IPS-18a (cell line): ENCODE measurements around the gene SLC35D2.
"Not testable (repeated sequence)": the region's sequence is repeated elsewhere in the genome, so short reads cannot be mapped to it uniquely, and the experiment has no call there.

Experiments
- H3K27ac ChIP-seq: one replicate; pipeline ENCODE4 v1.5.1; 2013; ENCODE audit warnings: low read length
- H3K27me3 ChIP-seq: one replicate; pipeline ENCODE4 v1.6.1; 2013; ENCODE audit warnings: mild to moderate bottlenecking, low read length; ENCODE audit not compliant: control insufficient read depth, insufficient read depth
- H3K36me3 ChIP-seq: one replicate; pipeline ENCODE4 v1.6.1; 2013; ENCODE audit warnings: low read depth, low read length; ENCODE audit not compliant: control insufficient read depth
- H3K4me1 ChIP-seq: one replicate; pipeline ENCODE4 v1.6.1; 2013; ENCODE audit warnings: low read depth, low read length; ENCODE audit not compliant: control insufficient read depth
- H3K4me3 ChIP-seq: one replicate; pipeline ENCODE4 v1.5.1; 2013; ENCODE audit warnings: low read length
- H3K9ac ChIP-seq: one replicate; pipeline ENCODE4 v1.6.1; 2013; ENCODE audit warnings: mild to moderate bottlenecking, low read length, moderate library complexity
- H3K9me3 ChIP-seq: one replicate; pipeline ENCODE4 v1.6.1; 2013; ENCODE audit warnings: low read depth, low read length; ENCODE audit not compliant: control insufficient read depth

Gene SLC35D2

DNA sequence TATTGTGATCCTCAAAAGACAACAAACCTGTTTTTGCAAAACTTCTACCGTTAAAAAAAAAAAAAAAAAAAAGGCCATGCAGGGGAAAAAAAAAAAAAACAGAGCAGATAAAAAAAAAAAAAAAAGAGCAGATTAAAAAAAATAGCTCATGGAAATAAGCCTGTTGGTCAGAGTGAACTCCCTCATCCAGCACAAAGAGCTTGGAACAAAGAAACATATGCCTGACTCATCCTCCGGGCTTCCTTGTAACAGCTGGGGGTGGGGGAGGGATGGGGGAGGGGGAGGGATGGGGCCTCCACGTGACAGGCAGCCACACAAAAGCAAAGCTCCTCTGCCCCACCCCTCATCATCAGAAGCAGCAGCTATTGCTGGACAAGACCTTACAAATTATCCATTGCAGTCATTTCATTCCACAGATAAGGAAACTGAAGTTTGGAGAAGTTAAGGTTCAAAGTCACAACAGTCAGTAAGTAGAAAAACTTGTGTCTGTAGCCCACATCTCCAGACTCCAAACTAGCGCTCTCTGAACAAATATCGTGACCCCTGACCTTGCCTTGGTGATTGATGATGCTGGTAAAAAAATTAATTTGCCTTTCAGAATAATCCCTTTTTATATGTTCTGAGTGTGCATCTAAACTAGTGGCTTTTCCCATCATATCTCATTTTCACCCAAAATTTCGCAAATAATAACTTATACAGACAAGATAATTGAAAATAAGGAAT, 38.9 kb downstream of the SLC35D2 start:
- Histone ChIP-seq H3K36me3 (no peaks in the 10 kb centered on the region), H3K9me3 (no peaks in the 10 kb centered on the region), H3K27me3 (no peaks in the 10 kb centered on the region), H3K4me1 (peaks cover 38% of the 10 kb centered on the region), H3K9ac (peak overlapping the region; percentile 65), H3K27ac (peak overlapping the region; percentile 93), H3K4me3 (peak overlapping the region; percentile 14)

DNA sequence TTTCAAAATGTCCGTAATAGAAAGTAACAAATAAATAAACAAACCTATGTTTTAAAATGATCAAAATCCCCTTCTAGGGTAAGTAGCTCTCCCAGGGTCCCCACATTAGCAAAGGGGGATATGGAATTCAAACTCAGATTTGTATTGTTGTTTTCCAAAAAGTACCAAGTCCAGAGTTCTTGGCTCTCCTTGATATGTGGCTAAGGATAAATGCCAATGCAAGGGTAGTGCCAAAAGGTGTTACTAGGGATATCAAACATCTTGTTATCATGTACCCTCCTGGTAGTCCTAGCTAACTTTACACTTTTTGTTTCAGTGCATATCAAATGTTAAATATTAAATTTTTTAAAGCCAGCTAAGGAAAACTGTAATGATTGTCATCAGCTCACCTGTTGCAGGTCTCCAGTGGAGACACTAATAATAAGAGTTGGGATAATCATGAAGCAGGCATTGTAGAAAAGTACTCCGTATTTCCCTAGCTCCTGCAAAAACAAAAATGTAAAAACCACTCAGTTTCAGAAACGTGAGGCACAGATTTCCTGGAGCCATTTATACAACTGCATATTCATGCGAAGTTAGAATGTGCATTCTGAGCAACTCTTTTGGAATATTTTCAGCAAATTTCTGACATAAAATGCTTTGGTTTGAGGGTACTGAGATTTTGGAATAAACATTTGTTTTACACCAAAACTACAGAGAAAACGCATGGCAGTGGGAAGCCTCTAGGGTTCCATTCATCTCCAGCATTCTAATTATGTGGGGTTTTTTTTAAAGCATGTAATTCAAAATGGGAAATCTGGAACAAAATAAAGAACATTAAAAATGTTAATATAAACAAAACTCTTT, 39.8 kb downstream of the SLC35D2 start:
- peak overlapping the region; percentile 93 for H3K27ac ChIP-seq
- no peaks in the 10 kb centered on the region for H3K9me3 ChIP-seq
- peaks cover 40% of the 10 kb centered on the region for H3K4me1 ChIP-seq
- H3K36me3 ChIP-seq, result no peaks in the 10 kb centered on the region
- H3K27me3 ChIP-seq, result no peaks in the 10 kb centered on the region
- peak overlapping the region; percentile 14 for H3K4me3 ChIP-seq
- H3K9ac ChIP-seq, result peak overlapping the region; percentile 65

- Histone ChIP-seq H3K36me3 (no peaks in the 10 kb centered on the region), H3K27me3 (no peaks in the 10 kb centered on the region), H3K9me3 (no peaks in the 10 kb centered on the region), H3K4me1 (peaks cover 40% of the 10 kb centered on the region), H3K4me3 (no peak overlapping the region), H3K27ac (no peak overlapping the region), H3K9ac (no peak overlapping the region)
Measured at GRCh38 chr9:96342571-96343245, 40.8 kb downstream of the SLC35D2 start.

- Histone ChIP-seq H3K4me1 (peaks cover 31% of the 10 kb centered on the region), H3K27ac (no peak overlapping the region), H3K36me3 (no peaks in the 10 kb centered on the region)
Measured at GRCh38 chr9:96340707-96341106, 42.8 kb downstream of the SLC35D2 start.

GRCh38 chr9:96338299-96338698, 45.2 kb downstream of the SLC35D2 start:
- Histone ChIP-seq H3K9ac (no peak overlapping the region), H3K36me3 (no peaks in the 10 kb centered on the region), H3K9me3 (no peaks in the 10 kb centered on the region), H3K27ac (no peak overlapping the region), H3K27me3 (no peaks in the 10 kb centered on the region), H3K4me3 (no peak overlapping the region), H3K4me1 (peaks cover 9% of the 10 kb centered on the region)

More at GRCh38 chr9:96340707-96341106, 42.8 kb downstream of the SLC35D2 start:
- Histone ChIP-seq H3K4me3 (no peak overlapping the region), H3K9ac (no peak overlapping the region), H3K27me3 (no peaks in the 10 kb centered on the region), H3K9me3 (no peaks in the 10 kb centered on the region)

- Histone ChIP-seq H3K27me3 (no peaks in the 10 kb centered on the region), H3K4me3 (no peak overlapping the region), H3K9ac (no peak overlapping the region), H3K9me3 (no peaks in the 10 kb centered on the region), H3K27ac (no peak overlapping the region), H3K4me1 (peaks cover 4% of the 10 kb centered on the region), H3K36me3 (no peaks in the 10 kb centered on the region)
Measured at GRCh38 chr9:96333958-96334357, 49.6 kb downstream of the SLC35D2 start.

GRCh38 chr9:96331236-96331947, 52.1 kb downstream of the SLC35D2 start:
- no peak overlapping the region for H3K4me3 ChIP-seq
- no peak overlapping the region for H3K9ac ChIP-seq
- peaks cover 4% of the 10 kb centered on the region for H3K4me1 ChIP-seq
- H3K9me3 ChIP-seq, result no peaks in the 10 kb centered on the region
- no peaks in the 10 kb centered on the region for H3K36me3 ChIP-seq
- H3K27me3 ChIP-seq, result no peaks in the 10 kb centered on the region
- no peak overlapping the region for H3K27ac ChIP-seq

DNA sequence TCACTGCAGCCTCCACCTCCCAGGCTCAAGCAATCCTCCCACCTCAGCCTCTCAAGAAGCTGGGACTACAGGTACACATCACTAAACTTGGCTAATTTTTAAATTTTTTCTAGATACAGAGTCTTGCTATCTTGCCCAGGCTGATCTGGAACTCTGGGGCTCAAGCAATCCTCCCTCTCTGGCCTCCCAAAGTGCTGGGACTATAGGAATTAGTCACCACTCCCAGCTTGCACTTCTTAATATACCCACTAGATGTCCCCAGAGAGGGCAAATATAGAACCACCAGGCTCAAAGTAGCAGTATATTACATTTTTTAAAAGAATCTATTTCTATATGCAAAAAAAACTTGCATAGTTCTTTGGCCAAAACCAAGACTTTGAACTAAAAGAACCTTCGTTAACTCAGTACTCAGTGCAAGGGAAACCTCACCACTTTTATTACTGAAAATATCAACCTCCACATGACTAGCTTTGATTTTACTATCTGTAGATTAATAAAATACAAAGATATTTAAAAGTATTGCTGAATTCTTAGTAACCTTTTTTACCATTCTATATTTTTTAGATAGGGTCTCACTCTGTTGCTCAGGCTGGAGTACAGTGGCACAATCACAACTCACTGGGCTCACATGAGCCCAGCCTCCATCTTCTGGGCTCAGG, 55.7 kb downstream of the SLC35D2 start:
- Histone ChIP-seq H3K9me3 (no peaks in the 10 kb centered on the region), H3K4me3 (no peak overlapping the region), H3K4me1 (peaks cover 4% of the 10 kb centered on the region), H3K27me3 (no peaks in the 10 kb centered on the region), H3K36me3 (no peaks in the 10 kb centered on the region), H3K9ac (no peak overlapping the region), H3K27ac (no peak overlapping the region)

DNA sequence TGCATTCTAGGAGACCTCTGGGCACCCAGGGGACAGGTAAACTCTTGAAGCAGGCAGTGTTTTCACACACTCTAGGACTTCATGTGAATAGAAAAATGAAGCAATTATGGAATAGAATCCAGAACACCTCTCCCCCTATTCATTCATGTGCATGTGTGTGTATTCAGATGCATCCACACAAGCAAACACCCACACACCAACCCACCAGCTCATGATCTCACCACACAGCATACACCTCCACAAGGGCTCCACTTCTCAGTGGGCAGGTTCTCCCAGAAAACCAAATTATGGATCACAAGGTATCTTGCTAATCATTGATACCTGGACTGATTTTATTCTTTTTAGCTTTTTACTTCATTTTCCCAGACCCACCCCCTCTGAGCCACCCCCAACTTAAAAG, 60.3 kb downstream of the SLC35D2 start:
- Histone ChIP-seq H3K9ac (no peak overlapping the region), H3K4me3 (no peak overlapping the region), H3K4me1 (peaks cover 13% of the 10 kb centered on the region), H3K27ac (no peak overlapping the region), H3K27me3 (no peaks in the 10 kb centered on the region), H3K36me3 (no peaks in the 10 kb centered on the region), H3K9me3 (no peaks in the 10 kb centered on the region)

GRCh38 chr9:96322736-96323135, 60.8 kb downstream of the SLC35D2 start:
- not testable (repeated sequence) for H3K9me3 ChIP-seq, H3K27ac ChIP-seq, H3K27me3 ChIP-seq, H3K36me3 ChIP-seq, H3K4me3 ChIP-seq, H3K9ac ChIP-seq
- H3K4me1 ChIP-seq, result peaks cover 13% of the 10 kb centered on the region

DNA sequence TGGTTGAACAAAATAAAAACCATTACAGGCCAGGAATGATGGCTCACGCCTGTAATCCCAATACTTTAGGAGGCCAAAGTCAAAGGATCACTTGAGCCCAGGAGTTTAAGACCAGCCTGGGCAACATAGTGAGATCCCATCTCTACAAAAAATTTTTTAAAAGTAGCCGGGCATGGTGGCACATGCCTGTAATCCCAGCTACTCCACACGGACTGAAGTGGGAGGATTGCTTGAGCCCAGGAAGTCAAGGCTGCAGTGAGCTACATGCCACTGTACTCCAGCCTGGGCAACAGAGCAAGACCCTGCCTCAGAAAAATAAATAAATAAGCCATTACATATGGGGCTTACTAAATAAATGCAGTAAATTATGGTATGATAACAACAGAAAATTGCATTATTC, 61.3 kb downstream of the SLC35D2 start:
- not testable (repeated sequence) for H3K27me3 ChIP-seq, H3K36me3 ChIP-seq, H3K9ac ChIP-seq, H3K9me3 ChIP-seq, H3K4me3 ChIP-seq, H3K27ac ChIP-seq
- H3K4me1 ChIP-seq, result peaks cover 13% of the 10 kb centered on the region
